Measurements from ENCODE around the gene GATAD2B.

The GATAD2B gene

DNA sequence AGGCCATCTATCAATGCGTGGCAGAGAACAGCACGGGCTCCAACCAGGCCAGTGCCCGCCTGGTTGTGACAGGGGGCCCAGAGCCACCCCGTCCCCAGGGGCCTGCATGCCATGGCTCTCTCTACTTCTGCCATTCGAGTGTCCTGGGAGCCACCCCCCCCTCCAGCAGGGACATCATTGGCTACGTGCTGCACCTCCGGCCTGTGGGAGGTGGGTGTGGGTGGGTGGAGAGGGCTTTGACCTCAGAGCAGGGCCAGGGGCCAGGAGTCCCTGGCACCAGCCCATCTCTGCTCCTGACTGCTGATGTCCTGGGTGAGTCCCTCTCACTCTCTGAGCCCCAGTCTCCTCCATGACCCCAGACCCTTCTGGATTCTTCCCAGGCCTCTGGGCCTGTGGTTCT is 122.3 kb downstream of the GATAD2B start:
- no peak overlapping the region for H2AFZ ChIP-seq (ENCODE audit: low read length)
- H3K4me2 ChIP-seq (ENCODE audit: low read length): no peak overlapping the region
- H3K9me2 ChIP-seq (ENCODE audit: low read depth, low read length): no peaks in the 10 kb centered on the region
- no peak for TF ChIP-seq EZH2 (IDR thresholded peaks at IDR 0.05; ENCODE audit: borderline replicate concordance, low read length)
- TF ChIP-seq, protein P1, sequence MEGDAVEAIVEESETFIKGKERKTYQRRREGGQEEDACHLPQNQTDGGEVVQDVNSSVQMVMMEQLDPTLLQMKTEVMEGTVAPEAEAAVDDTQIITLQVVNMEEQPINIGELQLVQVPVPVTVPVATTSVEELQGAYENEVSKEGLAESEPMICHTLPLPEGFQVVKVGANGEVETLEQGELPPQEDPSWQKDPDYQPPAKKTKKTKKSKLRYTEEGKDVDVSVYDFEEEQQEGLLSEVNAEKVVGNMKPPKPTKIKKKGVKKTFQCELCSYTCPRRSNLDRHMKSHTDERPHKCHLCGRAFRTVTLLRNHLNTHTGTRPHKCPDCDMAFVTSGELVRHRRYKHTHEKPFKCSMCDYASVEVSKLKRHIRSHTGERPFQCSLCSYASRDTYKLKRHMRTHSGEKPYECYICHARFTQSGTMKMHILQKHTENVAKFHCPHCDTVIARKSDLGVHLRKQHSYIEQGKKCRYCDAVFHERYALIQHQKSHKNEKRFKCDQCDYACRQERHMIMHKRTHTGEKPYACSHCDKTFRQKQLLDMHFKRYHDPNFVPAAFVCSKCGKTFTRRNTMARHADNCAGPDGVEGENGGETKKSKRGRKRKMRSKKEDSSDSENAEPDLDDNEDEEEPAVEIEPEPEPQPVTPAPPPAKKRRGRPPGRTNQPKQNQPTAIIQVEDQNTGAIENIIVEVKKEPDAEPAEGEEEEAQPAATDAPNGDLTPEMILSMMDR (IDR thresholded peaks at IDR 0.05; ENCODE audit: low read length): no peak
- H3K9me3 ChIP-seq (ENCODE audit: low read length): no peaks in the 10 kb centered on the region
- no peaks in the 10 kb centered on the region for H3K27me3 ChIP-seq (ENCODE audit: insufficient read depth, low read length)
- no peaks in the 10 kb centered on the region for H3K79me2 ChIP-seq (ENCODE audit: insufficient read depth, low read length)
- H3K36me3 ChIP-seq (ENCODE audit: insufficient read depth, low read length): no peaks in the 10 kb centered on the region
- H3K4me3 ChIP-seq (ENCODE audit: low read depth, low read length, poor library complexity, severe bottlenecking): no peak overlapping the region
- no peak overlapping the region for H3K27ac ChIP-seq (ENCODE audit: low read depth, low read length, poor library complexity, severe bottlenecking)
- H3K9ac ChIP-seq (ENCODE audit: low read length): no peak overlapping the region
- no peaks in the 10 kb centered on the region for H4K20me1 ChIP-seq (ENCODE audit: insufficient read depth, low read length)
- peaks cover 25% of the 10 kb centered on the region for H3K4me1 ChIP-seq (ENCODE audit: insufficient read depth, low read length, severe bottlenecking)
- peaks cover 5% of the 10 kb centered on the region for H3F3A ChIP-seq (ENCODE audit: insufficient read depth, low read length)

DNA sequence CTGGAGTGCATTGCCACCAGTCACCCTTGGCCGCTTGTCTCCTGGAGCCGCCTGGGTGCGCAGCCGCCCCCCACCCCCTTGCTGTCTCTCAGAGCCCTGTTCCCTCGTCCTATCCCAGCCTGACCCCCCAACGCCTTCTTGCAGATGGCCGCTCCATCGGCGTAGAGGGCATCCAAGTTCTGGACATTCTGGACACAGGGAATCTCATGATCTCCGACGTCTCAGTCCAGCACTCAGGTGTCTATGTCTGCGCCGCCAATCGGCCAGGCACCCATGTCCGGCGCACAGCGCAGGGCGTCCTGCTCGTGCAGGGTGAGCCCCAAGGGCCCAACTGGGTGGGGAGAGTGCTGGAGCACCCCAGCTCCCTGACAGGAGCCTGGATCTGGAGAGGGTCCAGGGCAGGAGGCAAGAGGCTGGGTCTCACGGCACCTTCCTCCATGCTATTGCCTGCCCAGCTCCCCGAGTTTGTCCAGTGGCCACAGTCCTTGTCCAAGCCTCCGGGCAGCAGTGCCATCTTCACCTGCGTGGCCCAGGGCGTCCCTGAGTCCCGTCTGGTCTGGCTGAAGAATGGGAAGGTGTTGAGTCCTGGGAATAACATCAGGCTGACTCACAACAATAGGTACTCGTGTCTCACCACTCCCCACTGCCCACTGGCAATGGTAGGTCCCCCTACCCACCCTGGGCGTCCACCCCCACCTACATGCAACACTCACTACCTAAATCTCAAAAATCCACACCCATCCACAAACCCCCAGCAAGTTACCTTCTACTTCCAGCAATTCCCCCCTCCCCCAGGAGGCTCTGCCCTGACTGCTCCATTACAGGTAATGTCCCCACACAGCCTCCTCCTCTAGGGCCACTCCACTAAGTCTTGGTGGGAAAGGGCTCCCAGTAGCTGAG is 123.0 kb downstream of the GATAD2B start:
- Histone ChIP-seq H3K4me3 (ENCODE audit: low read depth, low read length, poor library complexity, severe bottlenecking) (no peak overlapping the region), H3K9me3 (ENCODE audit: low read length) (no peaks in the 10 kb centered on the region), H3K27me3 (ENCODE audit: insufficient read depth, low read length) (no peaks in the 10 kb centered on the region), H2AFZ (ENCODE audit: low read length) (no peak overlapping the region), H3F3A (ENCODE audit: insufficient read depth, low read length) (peaks cover 5% of the 10 kb centered on the region; the same call in 1 of the 2 replicates), H3K27ac (ENCODE audit: low read depth, low read length, poor library complexity, severe bottlenecking) (no peak overlapping the region), H3K36me3 (ENCODE audit: insufficient read depth, low read length) (no peaks in the 10 kb centered on the region), H3K4me1 (ENCODE audit: insufficient read depth, low read length, severe bottlenecking) (peaks cover 18% of the 10 kb centered on the region), H3K9me2 (ENCODE audit: low read depth, low read length) (no peaks in the 10 kb centered on the region), H3K9ac (ENCODE audit: low read length) (no peak overlapping the region), H3K79me2 (ENCODE audit: insufficient read depth, low read length) (no peaks in the 10 kb centered on the region), H4K20me1 (ENCODE audit: insufficient read depth, low read length) (no peaks in the 10 kb centered on the region), H3K4me2 (ENCODE audit: low read length) (no peak overlapping the region)
- TF ChIP-seq, protein P1 (IDR thresholded peaks at IDR 0.05; ENCODE audit: low read length): no peak
- no peak for TF ChIP-seq EZH2 (IDR thresholded peaks at IDR 0.05; ENCODE audit: borderline replicate concordance, low read length)

DNA sequence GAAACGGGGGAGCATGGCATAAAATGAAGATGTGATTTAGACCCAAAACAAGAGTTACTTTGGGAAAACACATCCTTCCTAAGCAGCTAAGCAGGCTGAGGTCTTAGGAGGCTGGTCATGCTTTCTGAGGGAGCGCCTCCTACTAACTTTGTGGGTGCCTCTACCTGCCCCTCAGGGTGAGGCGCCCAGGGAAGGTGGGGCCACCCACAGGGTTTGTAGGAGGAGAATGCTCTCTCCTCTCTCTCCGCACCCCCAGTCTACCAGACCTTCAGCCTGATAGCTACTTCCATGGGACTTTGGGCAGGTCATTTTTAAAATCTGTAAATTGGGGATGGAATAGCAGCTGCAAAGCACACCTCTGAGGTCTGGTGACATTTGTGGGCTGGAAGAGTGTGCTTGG is 123.8 kb downstream of the GATAD2B start:
- Histone ChIP-seq H3K9me2 (ENCODE audit: low read depth, low read length) (no peaks in the 10 kb centered on the region), H3K4me1 (ENCODE audit: insufficient read depth, low read length, severe bottlenecking) (peaks cover 11% of the 10 kb centered on the region)
- no peak for TF ChIP-seq EZH2 (IDR thresholded peaks at IDR 0.05; ENCODE audit: borderline replicate concordance, low read length)
- TF ChIP-seq, protein P1 (IDR thresholded peaks at IDR 0.05; ENCODE audit: low read length): no peak

More for the DNA sequence above, 123.8 kb downstream of the GATAD2B start:
- Histone ChIP-seq H3K79me2 (ENCODE audit: insufficient read depth, low read length) (no peaks in the 10 kb centered on the region), H3K27ac (ENCODE audit: low read depth, low read length, poor library complexity, severe bottlenecking) (no peak overlapping the region), H4K20me1 (ENCODE audit: insufficient read depth, low read length) (no peaks in the 10 kb centered on the region), H3K4me2 (ENCODE audit: low read length) (no peak overlapping the region), H3K9me3 (ENCODE audit: low read length) (no peaks in the 10 kb centered on the region), H3K36me3 (ENCODE audit: insufficient read depth, low read length) (no peaks in the 10 kb centered on the region), H2AFZ (ENCODE audit: low read length) (no peak overlapping the region), H3K9ac (ENCODE audit: low read length) (no peak overlapping the region), H3K27me3 (ENCODE audit: insufficient read depth, low read length) (no peaks in the 10 kb centered on the region), H3K4me3 (ENCODE audit: low read depth, low read length, poor library complexity, severe bottlenecking) (no peak overlapping the region), H3F3A (ENCODE audit: insufficient read depth, low read length) (peaks cover 5% of the 10 kb centered on the region; the same call in 1 of the 2 replicates)

All from OCI-LY1 (cell line).